Ascending aorta (tissue), 2 donors: Measurements from ENCODE around the gene CCNO. TPM values are rescaled to one million over a fixed set of nuclear protein-coding genes. Genes with fewer than 3 reads are reported as not detected.

Experiments
- DNase-seq, 2 donors: peaks; one replicate each; pipeline ENCODE4 v3.0.0-alpha.2; 2019; ENCODE audit warnings: low spot score in 2 of 2
- H3K27ac ChIP-seq, 2 donors: fragments of 200-600 bp; sonication (generic); one replicate each; pipeline ENCODE4 v1.5.1; 2016 to 2017; ENCODE audit warnings: mild to moderate bottlenecking in 1 of 2
- H3K27me3 ChIP-seq: fragments of 200-600 bp; sonication (generic); one replicate; pipeline ENCODE4 v1.5.1; 2017
- H3K36me3 ChIP-seq, 2 donors: fragments of 200-600 bp; sonication (generic); one replicate each; pipeline ENCODE4 v1.5.1; 2016
- H3K4me1 ChIP-seq, 2 donors: fragments of 200-600 bp; sonication (generic); one replicate each; pipeline ENCODE4 v1.5.1; 2016 to 2017; ENCODE audit warnings: mild to moderate bottlenecking in 1 of 2
- H3K4me3 ChIP-seq, 2 donors: fragments of 200-600 bp; sonication (generic); one replicate each; pipeline ENCODE4 v1.5.1; 2016 to 2017; ENCODE audit warnings: mild to moderate bottlenecking in 1 of 2
- H3K9me3 ChIP-seq, 2 donors: fragments of 200-600 bp; sonication (generic); one replicate each; pipeline ENCODE4 v1.5.1; 2016
- intact Hi-C: fragments of 100-400 bp; cut with DNase I; formaldehyde crosslinking; loops from one replicate; pipeline ENCODE4 v1.15.1; 2023
- total RNA-seq: library from RNA; depleted of rRNA; stranded (reverse); fragments of >200 nt; gene quantifications from one replicate; pipeline ENCODE4 v1.1.0, GENCODE V29; 2016
- TF ChIP-seq, protein P1 (sequence below), 3 experiments: fragments of 200-600 bp in 2 of 3; fragments of 450-650 bp in 1 of 3; sonication (generic) in 2 of 3; IDR thresholded peaks; one replicate each; pipeline ENCODE4 v1.5.1; 2016 to 2019; ENCODE audit warnings: antibody characterized with exemption in 3 of 3, mild to moderate bottlenecking in 1 of 3, moderate library complexity in 1 of 3

Gene CCNO
- total RNA-seq, 1 donor from 2014 or later: 43.2 TPM

- TF ChIP-seq, protein P1, sequence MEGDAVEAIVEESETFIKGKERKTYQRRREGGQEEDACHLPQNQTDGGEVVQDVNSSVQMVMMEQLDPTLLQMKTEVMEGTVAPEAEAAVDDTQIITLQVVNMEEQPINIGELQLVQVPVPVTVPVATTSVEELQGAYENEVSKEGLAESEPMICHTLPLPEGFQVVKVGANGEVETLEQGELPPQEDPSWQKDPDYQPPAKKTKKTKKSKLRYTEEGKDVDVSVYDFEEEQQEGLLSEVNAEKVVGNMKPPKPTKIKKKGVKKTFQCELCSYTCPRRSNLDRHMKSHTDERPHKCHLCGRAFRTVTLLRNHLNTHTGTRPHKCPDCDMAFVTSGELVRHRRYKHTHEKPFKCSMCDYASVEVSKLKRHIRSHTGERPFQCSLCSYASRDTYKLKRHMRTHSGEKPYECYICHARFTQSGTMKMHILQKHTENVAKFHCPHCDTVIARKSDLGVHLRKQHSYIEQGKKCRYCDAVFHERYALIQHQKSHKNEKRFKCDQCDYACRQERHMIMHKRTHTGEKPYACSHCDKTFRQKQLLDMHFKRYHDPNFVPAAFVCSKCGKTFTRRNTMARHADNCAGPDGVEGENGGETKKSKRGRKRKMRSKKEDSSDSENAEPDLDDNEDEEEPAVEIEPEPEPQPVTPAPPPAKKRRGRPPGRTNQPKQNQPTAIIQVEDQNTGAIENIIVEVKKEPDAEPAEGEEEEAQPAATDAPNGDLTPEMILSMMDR (IDR thresholded peaks at IDR 0.05): no peak
- peaks cover 41% of the 10 kb centered on the region for H3K27me3 ChIP-seq
- H3K9me3 ChIP-seq: no peaks in the 10 kb centered on the region
- peaks cover 11 to 13% of the 10 kb centered on the region in 2 donors for H3K4me1 ChIP-seq
- H3K27ac ChIP-seq: no peak overlapping the region
- intact Hi-C loops: loop anchor here (5.0 kb wide), 1 partner anchor 486 kb away; the partner anchor contains the start of gene SLC38A9
- H3K4me3 ChIP-seq: peak overlapping the region; percentile 49 to 70
- no peaks in the 10 kb centered on the region for H3K36me3 ChIP-seq
- no peak for DNase-seq
Observed at GRCh38 chr5:55226027-55226933, 7.1 kb downstream of the CCNO start.

- intact Hi-C loops: loop anchor here (5.0 kb wide), 1 partner anchor 487 kb away; the partner anchor contains the start of gene SLC38A9
- no peak for DNase-seq
- H3K4me3 ChIP-seq: no peak overlapping the region
Observed at GRCh38 chr5:55225346-55225745, 8.1 kb downstream of the CCNO start.

DNA sequence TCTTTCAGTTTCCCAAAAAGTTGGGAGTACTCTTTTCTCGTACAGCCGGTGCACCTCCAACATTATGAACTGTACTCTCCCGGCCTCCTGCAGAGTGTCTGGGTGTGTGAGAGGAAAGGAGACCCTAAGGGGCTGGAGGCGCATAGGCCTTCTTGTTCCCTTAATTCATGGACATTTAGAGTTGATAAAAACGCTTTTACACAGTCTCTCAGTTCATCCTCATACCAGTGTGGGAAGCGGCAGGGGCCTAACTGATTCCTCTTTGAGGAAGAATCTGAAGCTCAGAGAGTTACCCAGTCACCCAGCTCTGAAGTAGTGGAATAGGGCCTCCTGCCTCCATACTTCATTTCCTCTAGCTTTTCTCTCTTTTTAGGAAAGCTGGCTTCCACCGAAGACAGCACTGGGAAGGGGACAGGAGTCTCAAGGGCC lies 9.6 kb downstream of the CCNO start:
- no peaks in the 10 kb centered on the region for H3K9me3 ChIP-seq
- peaks cover 43% of the 10 kb centered on the region for H3K27me3 ChIP-seq
- TF ChIP-seq, protein P1 (IDR thresholded peaks at IDR 0.05): no peak
- no peak for DNase-seq
- intact Hi-C loops: no loop called here
- H3K36me3 ChIP-seq: no peaks in the 10 kb centered on the region
- H3K27ac ChIP-seq: no peak overlapping the region
- H3K4me3 ChIP-seq: no peak overlapping the region
- H3K4me1 ChIP-seq: peaks cover 11 to 13% of the 10 kb centered on the region in 2 donors

More at GRCh38 chr5:55225346-55225745, 8.1 kb downstream of the CCNO start:
- Histone ChIP-seq H3K36me3 (no peaks in the 10 kb centered on the region), H3K27me3 (peaks cover 39% of the 10 kb centered on the region), H3K27ac (no peak overlapping the region), H3K4me1 (peaks cover 11 to 13% of the 10 kb centered on the region in 2 donors), H3K9me3 (no peaks in the 10 kb centered on the region)
- TF ChIP-seq, protein P1 (IDR thresholded peaks at IDR 0.05): no peak

DNA sequence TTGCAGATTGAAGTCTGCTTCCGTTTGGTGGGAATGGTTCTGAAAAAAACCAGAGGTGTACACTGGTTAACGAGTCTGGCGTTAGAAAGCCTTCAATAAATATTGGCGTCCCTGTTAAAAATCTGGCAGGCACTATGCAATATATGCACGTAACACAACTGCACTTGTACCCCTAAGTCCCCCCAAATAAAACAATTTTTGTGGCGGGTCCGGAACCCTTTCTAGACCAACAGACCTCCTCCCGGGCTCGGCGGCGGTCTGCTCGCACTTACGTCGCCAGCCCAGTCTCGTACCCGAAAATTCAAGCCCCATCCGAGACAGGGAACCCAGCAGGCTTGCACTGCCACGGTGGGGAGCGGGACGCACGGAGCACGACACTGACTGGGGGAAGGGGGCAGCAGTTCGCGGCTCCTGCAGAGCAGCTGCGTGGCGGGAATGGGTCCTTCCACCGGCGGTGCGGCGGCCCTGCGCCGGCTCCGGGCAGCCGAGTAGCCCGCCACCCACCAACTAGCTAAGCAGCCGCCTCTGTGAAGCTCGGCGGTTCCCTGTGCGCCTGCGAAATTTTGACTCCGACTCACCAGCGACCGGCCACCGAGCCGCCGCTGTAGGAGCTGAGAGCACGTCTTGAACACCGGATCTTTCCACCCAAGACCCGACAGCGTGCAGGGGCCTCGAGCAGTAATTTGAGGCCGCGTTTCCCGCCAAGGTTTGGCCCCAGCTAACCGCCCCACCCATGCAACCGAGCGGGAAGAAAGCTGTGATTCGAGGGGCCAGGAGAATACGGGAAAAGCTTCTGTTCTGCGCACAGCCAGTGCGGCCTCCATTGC lies 10.2 kb downstream of the CCNO start:
- H3K27ac ChIP-seq: no peak overlapping the region
- peaks cover 41% of the 10 kb centered on the region for H3K27me3 ChIP-seq
- no peak overlapping the region for H3K4me3 ChIP-seq
- no peaks in the 10 kb centered on the region for H3K9me3 ChIP-seq
- TF ChIP-seq, protein P1 (IDR thresholded peaks at IDR 0.05): no peak
- intact Hi-C loops: no loop called here
- no peaks in the 10 kb centered on the region for H3K36me3 ChIP-seq
- H3K4me1 ChIP-seq: peaks cover 11 to 13% of the 10 kb centered on the region in 2 donors
- no peak for DNase-seq

DNA sequence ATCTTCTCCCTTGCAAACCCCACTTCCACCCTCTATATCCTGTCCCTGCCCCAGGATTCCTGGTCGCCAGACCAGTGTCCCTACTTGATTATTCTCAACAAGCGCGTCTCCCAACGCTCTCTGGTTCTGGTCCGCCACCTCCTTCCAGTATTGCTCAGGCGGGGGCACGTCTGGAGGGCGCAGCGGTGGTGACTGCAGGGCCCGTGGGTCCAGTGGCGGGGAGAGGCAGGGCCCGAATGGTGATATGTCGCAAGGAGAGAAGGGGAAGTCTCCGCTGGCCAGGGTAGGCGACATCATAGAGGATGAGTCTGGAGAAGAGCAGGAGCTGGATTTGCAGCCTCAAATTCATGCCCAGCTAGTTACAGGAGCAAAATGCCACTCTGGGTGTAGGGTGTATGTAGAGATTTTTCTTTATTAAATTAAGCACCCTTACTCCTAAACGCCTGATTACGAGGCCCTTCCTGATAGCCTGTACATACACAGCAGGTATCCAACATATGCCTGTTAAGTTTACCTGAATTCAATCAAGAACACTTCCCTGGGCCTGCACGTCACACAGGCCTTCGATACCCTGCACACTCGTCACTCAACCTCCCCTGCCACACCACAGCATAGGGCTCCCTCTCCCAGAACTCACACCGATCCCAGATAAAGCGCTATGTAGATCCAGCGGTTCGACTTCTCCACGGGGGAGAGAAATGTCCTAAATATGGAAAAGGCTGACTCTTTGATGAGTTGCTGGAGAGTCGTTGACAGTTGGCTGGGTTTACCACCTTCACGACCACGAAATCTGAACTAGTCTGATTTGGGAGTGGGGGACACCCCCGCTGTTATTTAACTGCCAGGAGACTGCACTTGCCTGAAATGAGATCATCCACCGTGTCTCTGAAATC lies 11.1 kb downstream of the CCNO start:
- intact Hi-C loops: no loop called here
- Histone ChIP-seq H3K27ac (no peak overlapping the region), H3K36me3 (no peaks in the 10 kb centered on the region), H3K27me3 (peaks cover 33% of the 10 kb centered on the region), H3K4me1 (peaks cover 5 to 7% of the 10 kb centered on the region in 2 donors), H3K9me3 (no peaks in the 10 kb centered on the region), H3K4me3 (no peak overlapping the region)
- DNase-seq: no peak
- TF ChIP-seq, protein P1 (IDR thresholded peaks at IDR 0.05): no peak
